ENCODE measurements around the gene KIF3C. TPM values are rescaled to one million over a fixed set of nuclear protein-coding genes. Genes with fewer than 3 reads are reported as not detected.
A peak's percentile ranks its signal among the peaks of the same experiment; 100 is the strongest.

The KIF3C gene
- total RNA-seq, 4 donors from 2014 or later, result 9.9 to 13.8 (median 11.7) TPM

DNA sequence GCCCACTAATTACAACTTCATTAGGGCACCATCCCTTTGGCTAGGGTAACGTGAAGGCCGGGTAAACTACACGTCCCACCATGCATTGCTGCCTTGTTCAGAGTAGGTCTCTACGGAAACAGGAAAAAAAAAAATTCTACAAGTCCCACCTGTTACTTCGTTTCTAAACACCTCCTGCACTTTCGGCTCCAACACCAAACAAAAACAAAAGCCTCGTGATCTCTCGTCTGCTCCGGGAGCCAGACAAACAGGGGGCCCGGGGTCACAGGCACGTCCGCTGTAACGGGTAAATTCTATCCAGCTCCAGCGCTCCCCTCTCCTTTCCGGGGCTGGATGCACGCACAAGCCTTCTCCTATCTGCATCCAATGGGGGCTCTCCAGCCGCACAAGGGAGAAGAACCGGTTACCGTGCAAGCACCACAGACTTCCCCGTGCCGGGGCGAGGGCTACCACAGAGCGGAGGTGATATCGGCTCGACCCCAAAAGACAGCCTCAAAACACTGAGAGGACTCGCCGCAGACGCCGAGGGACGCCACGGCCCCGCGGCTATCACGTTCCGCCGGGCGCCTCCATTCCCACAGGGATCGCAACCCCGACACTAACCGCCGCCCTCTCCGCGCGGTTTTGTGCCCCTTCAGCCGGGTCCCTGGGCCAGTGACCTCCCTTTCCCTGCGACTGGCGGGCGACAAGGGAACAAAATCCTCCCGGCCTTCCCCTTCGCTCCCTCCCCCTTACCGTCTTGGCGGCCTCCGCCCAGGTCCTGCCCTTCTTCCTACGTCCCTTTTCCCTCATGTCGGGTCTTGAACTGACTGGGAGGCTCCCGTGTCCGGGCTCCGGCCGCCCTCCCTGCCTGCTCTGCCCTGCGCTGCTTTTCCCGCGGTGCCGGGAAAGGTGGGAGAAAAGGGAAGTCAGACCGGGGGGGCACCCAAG is 104.6 kb downstream of the KIF3C start:
- Histone ChIP-seq H3K4me1 (peaks cover 10 to 20% of the 10 kb centered on the region in 2 donors), H3K27me3 (no peaks in the 10 kb centered on the region), H3K4me3 (replicated peaks in 1 of 3) (peak overlapping the region; percentile 68 to 97 (median 87)), H3K36me3 (no peaks in the 10 kb centered on the region), H3K9me3 (no peaks in the 10 kb centered on the region), H3K27ac (peak overlapping the region; percentile 80 to 89 (median 81))
- TF ChIP-seq POLR2A (IDR thresholded peaks at IDR 0.05) (peak in 1 of 2 donors; percentile 19), CTCF (IDR thresholded peaks at IDR 0.05) (no peak)
- intact Hi-C loops (cut with DNase I), result no loop called here
- WGBS, 2 donors, result 0 to 1% methylated on average over 47 to 58 of the region's 64 CpGs
- peak; percentile 47 to 54 for DNase-seq

Small RNAs within 50 kb of the gene (small RNA-seq; reads per million reads assigned to genes)
- not detected for gene NDUFB4P4
- not detected for gene UQCRHP2

Other genes with a start within 250 kb of the KIF3C start
- 10 to 100 TPM; 19.2 to 23.5 (median 20.4) TPM for gene ASXL2, start 104.0 kb downstream of the KIF3C start, total RNA-seq
- gene RAB10, start 51.6 kb upstream of the KIF3C start, total RNA-seq, result 100 to 1,000 TPM in 3 of 4 donors, 10 to 100 TPM in 1; 89.5 to 140 (median 134) TPM
- 1 to 10 TPM in 3 of 4 donors, under 1 TPM in 1; 0.49 to 2.8 (median 1.9) TPM for gene GAREM2, start 190.6 kb upstream of the KIF3C start, total RNA-seq

Measured in thyroid gland (tissue), 4 donors.